Measurements from ENCODE around the gene CTCF. TPM values are rescaled to one million over a fixed set of nuclear protein-coding genes. Genes with fewer than 3 reads are reported as not detected.

CTCF gene
- total and polyA plus RNA-seq, 2 experiments from 2014 or later, result 64.5 to 72.3 TPM

DNA sequence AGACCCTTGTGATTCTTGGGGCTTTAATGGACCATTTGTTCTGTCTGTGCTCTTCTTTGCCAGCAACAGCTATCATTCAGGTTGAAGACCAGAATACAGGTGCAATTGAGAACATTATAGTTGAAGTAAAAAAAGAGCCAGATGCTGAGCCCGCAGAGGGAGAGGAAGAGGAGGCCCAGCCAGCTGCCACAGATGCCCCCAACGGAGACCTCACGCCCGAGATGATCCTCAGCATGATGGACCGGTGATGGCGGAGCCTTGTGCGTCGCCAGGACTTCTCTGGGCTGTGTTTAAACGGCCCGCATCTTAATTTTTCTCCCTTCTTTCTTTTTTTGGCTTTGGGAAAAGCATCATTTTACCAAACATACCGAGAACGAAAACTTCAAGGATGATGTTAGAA lies 75.3 kb downstream of the CTCF start:
- no peak overlapping the region for H3K4me3 Mint-ChIP-seq

More for the DNA sequence above, 75.3 kb downstream of the CTCF start:
- H3K27me3 Mint-ChIP-seq (ENCODE audit: insufficient read depth, low read depth, poor library complexity), result peaks cover 8% of the 10 kb centered on the region
- H3K79me2 ChIP-seq (replicated peaks; ENCODE audit: insufficient read depth), result peaks cover 5% of the 10 kb centered on the region; the same call in 1 of the 2 replicates
- no peak for TF ChIP-seq ZNF331 (CRISPR knock-in tag; IDR thresholded peaks at IDR 0.05; ENCODE audit: low read depth)
- TF ChIP-seq, protein P1, sequence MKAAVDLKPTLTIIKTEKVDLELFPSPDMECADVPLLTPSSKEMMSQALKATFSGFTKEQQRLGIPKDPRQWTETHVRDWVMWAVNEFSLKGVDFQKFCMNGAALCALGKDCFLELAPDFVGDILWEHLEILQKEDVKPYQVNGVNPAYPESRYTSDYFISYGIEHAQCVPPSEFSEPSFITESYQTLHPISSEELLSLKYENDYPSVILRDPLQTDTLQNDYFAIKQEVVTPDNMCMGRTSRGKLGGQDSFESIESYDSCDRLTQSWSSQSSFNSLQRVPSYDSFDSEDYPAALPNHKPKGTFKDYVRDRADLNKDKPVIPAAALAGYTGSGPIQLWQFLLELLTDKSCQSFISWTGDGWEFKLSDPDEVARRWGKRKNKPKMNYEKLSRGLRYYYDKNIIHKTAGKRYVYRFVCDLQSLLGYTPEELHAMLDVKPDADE (IDR thresholded peaks at IDR 0.05), result no peak
- no peak for TF ChIP-seq ZNF114 (CRISPR knock-in tag; IDR thresholded peaks at IDR 0.05)
- TF ChIP-seq, protein P2, sequence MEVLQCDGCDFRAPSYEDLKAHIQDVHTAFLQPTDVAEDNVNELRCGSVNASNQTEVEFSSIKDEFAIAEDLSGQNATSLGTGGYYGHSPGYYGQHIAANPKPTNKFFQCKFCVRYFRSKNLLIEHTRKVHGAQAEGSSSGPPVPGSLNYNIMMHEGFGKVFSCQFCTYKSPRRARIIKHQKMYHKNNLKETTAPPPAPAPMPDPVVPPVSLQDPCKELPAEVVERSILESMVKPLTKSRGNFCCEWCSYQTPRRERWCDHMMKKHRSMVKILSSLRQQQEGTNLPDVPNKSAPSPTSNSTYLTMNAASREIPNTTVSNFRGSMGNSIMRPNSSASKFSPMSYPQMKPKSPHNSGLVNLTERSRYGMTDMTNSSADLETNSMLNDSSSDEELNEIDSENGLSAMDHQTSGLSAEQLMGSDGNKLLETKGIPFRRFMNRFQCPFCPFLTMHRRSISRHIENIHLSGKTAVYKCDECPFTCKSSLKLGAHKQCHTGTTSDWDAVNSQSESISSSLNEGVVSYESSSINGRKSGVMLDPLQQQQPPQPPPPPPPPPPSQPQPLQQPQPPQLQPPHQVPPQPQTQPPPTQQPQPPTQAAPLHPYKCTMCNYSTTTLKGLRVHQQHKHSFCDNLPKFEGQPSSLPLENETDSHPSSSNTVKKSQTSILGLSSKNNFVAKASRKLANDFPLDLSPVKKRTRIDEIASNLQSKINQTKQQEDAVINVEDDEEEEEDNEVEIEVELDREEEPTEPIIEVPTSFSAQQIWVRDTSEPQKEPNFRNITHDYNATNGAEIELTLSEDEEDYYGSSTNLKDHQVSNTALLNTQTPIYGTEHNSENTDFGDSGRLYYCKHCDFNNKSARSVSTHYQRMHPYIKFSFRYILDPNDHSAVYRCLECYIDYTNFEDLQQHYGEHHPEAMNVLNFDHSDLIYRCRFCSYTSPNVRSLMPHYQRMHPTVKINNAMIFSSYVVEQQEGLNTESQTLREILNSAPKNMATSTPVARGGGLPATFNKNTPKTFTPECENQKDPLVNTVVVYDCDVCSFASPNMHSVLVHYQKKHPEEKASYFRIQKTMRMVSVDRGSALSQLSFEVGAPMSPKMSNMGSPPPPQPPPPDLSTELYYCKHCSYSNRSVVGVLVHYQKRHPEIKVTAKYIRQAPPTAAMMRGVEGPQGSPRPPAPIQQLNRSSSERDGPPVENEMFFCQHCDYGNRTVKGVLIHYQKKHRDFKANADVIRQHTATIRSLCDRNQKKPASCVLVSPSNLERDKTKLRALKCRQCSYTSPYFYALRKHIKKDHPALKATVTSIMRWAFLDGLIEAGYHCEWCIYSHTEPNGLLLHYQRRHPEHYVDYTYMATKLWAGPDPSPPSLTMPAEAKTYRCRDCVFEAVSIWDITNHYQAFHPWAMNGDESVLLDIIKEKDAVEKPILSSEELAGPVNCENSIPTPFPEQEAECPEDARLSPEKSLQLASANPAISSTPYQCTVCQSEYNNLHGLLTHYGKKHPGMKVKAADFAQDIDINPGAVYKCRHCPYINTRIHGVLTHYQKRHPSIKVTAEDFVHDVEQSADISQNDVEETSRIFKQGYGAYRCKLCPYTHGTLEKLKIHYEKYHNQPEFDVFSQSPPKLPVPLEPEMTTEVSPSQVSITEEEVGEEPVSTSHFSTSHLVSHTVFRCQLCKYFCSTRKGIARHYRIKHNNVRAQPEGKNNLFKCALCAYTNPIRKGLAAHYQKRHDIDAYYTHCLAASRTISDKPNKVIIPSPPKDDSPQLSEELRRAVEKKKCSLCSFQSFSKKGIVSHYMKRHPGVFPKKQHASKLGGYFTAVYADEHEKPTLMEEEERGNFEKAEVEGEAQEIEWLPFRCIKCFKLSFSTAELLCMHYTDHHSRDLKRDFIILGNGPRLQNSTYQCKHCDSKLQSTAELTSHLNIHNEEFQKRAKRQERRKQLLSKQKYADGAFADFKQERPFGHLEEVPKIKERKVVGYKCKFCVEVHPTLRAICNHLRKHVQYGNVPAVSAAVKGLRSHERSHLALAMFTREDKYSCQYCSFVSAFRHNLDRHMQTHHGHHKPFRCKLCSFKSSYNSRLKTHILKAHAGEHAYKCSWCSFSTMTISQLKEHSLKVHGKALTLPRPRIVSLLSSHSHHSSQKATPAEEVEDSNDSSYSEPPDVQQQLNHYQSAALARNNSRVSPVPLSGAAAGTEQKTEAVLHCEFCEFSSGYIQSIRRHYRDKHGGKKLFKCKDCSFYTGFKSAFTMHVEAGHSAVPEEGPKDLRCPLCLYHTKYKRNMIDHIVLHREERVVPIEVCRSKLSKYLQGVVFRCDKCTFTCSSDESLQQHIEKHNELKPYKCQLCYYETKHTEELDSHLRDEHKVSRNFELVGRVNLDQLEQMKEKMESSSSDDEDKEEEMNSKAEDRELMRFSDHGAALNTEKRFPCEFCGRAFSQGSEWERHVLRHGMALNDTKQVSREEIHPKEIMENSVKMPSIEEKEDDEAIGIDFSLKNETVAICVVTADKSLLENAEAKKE (CRISPR knock-in tag; IDR thresholded peaks at IDR 0.05), result no peak
- TF ChIP-seq NANOG (IDR thresholded peaks at IDR 0.05; ENCODE audit: borderline replicate concordance), result no peak
- TF ChIP-seq POLR2AphosphoS5 (IDR thresholded peaks at IDR 0.05; ENCODE audit: low read depth), result no peak
- TF ChIP-seq STAT1 (IDR thresholded peaks at IDR 0.05; ENCODE audit: unreplicated experiment), result no peak
- no peak for TF ChIP-seq EZH2phosphoT487 (IDR thresholded peaks at IDR 0.05; ENCODE audit: unreplicated experiment)
- TF ChIP-seq, protein P3, sequence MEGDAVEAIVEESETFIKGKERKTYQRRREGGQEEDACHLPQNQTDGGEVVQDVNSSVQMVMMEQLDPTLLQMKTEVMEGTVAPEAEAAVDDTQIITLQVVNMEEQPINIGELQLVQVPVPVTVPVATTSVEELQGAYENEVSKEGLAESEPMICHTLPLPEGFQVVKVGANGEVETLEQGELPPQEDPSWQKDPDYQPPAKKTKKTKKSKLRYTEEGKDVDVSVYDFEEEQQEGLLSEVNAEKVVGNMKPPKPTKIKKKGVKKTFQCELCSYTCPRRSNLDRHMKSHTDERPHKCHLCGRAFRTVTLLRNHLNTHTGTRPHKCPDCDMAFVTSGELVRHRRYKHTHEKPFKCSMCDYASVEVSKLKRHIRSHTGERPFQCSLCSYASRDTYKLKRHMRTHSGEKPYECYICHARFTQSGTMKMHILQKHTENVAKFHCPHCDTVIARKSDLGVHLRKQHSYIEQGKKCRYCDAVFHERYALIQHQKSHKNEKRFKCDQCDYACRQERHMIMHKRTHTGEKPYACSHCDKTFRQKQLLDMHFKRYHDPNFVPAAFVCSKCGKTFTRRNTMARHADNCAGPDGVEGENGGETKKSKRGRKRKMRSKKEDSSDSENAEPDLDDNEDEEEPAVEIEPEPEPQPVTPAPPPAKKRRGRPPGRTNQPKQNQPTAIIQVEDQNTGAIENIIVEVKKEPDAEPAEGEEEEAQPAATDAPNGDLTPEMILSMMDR (conservative IDR thresholded peaks at IDR 0.05; ENCODE audit: low read depth in 2 of 2), result no peak
- TF ChIP-seq EZH2 (IDR thresholded peaks at IDR 0.05; ENCODE audit: low read depth, unreplicated experiment), result no peak
- no peak for TF ChIP-seq CREB1 (CRISPR knock-in tag; IDR thresholded peaks at IDR 0.05; ENCODE audit: low read depth)
- TF ChIP-seq JUNB (IDR thresholded peaks at IDR 0.05; ENCODE audit: unreplicated experiment), result no peak
- TF ChIP-seq, protein P4, sequence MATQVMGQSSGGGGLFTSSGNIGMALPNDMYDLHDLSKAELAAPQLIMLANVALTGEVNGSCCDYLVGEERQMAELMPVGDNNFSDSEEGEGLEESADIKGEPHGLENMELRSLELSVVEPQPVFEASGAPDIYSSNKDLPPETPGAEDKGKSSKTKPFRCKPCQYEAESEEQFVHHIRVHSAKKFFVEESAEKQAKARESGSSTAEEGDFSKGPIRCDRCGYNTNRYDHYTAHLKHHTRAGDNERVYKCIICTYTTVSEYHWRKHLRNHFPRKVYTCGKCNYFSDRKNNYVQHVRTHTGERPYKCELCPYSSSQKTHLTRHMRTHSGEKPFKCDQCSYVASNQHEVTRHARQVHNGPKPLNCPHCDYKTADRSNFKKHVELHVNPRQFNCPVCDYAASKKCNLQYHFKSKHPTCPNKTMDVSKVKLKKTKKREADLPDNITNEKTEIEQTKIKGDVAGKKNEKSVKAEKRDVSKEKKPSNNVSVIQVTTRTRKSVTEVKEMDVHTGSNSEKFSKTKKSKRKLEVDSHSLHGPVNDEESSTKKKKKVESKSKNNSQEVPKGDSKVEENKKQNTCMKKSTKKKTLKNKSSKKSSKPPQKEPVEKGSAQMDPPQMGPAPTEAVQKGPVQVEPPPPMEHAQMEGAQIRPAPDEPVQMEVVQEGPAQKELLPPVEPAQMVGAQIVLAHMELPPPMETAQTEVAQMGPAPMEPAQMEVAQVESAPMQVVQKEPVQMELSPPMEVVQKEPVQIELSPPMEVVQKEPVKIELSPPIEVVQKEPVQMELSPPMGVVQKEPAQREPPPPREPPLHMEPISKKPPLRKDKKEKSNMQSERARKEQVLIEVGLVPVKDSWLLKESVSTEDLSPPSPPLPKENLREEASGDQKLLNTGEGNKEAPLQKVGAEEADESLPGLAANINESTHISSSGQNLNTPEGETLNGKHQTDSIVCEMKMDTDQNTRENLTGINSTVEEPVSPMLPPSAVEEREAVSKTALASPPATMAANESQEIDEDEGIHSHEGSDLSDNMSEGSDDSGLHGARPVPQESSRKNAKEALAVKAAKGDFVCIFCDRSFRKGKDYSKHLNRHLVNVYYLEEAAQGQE (IDR thresholded peaks at IDR 0.05; ENCODE audit: unreplicated experiment), result no peak
- peaks cover 3% of the 10 kb centered on the region; the same call in 1 of the 2 replicates for H3F3A ChIP-seq (replicated peaks; ENCODE audit: low read depth)
- H3K4me1 ChIP-seq (ENCODE audit: insufficient read depth), result no peaks in the 10 kb centered on the region
- H4K20me1 ChIP-seq (replicated peaks; ENCODE audit: insufficient read depth), result no peaks in the 10 kb centered on the region; the same call in 1 of the 2 replicates
- peaks cover 59% of the 10 kb centered on the region for H3K36me3 Mint-ChIP-seq (ENCODE audit: low read depth)
- peaks cover 25% of the 10 kb centered on the region for H3K36me3 ChIP-seq (ENCODE audit: insufficient read depth)
- no peaks in the 10 kb centered on the region for H3K27me3 ChIP-seq (ENCODE audit: insufficient read depth)
- no peaks in the 10 kb centered on the region for H3K4me1 Mint-ChIP-seq
- DNase-seq (ENCODE audit: low spot score), result no peak
- no peak overlapping the region for H3K4me3 ChIP-seq
- H3K9me3 Mint-ChIP-seq, result no peaks in the 10 kb centered on the region
- no peak overlapping the region for H3K27ac Mint-ChIP-seq
- no peaks in the 10 kb centered on the region for H3K9me2 ChIP-seq (ENCODE audit: insufficient read depth)
- H2AFZ ChIP-seq, result no peak overlapping the region
- H3K4me2 ChIP-seq, result no peak overlapping the region
- no peak overlapping the region for H3K27ac ChIP-seq (ENCODE audit: low read depth)
- no peak for ATAC-seq
